Activated T-cell treated with anti-CD3 and anti-CD28 coated beads, Interleukin-2, amount 50 U/mL, for 4 hours (primary cell): ENCODE results near the gene SRL. TPM values are rescaled to one million over a fixed set of nuclear protein-coding genes. Genes with fewer than 3 reads are reported as not detected.
"Not testable (repeated sequence)": the region's sequence is repeated elsewhere in the genome, so short reads cannot be mapped to it uniquely, and the experiment has no call there.

Experiments
- ATAC-seq, 2 donors: fragments of 200-7000 bp; cut with Tn5 transposase; one replicate each; pipeline ENCODE4 v1.10.0; 2021
- DNase-seq: peaks from one replicate; pipeline ENCODE4 v3.0.0-alpha.2; 2020
- H3K27me3 Mint-ChIP-seq: one replicate; pipeline ENCODE4 v1.8.0; 2021; ENCODE audit warnings: low read depth, mixed read lengths
- H3K36me3 Mint-ChIP-seq: one replicate; pipeline ENCODE4 v1.8.0; 2022; ENCODE audit warnings: mixed read lengths; ENCODE audit not compliant: insufficient read depth
- H3K4me1 Mint-ChIP-seq: one replicate; pipeline ENCODE4 v1.8.0; 2021; ENCODE audit warnings: low read depth, mixed read lengths
- H3K4me3 Mint-ChIP-seq: one replicate; pipeline ENCODE4 v1.8.0; 2021; ENCODE audit warnings: mild to moderate bottlenecking, moderate library complexity, mixed read lengths
- H3K9me3 Mint-ChIP-seq: one replicate; pipeline ENCODE4 v1.8.0; 2021; ENCODE audit warnings: mixed read lengths
- total RNA-seq, 3 donors: library from RNA; stranded (reverse); gene quantifications; one replicate each; pipeline ENCODE4 v1.2.1, GENCODE V29; 2021

Gene SRL
- total RNA-seq, 3 donors from 2014 or later, result 0.05 TPM; not detected in 2

- no peak for DNase-seq
- no peaks in the 10 kb centered on the region for H3K9me3 Mint-ChIP-seq
- H3K27me3 Mint-ChIP-seq, result no peaks in the 10 kb centered on the region
- no peak overlapping the region for H3K4me3 Mint-ChIP-seq
- no peaks in the 10 kb centered on the region for H3K4me1 Mint-ChIP-seq
- no peak for ATAC-seq
- H3K36me3 Mint-ChIP-seq, result no peaks in the 10 kb centered on the region
These were observed 16.8 kb downstream of the SRL start for GRCh38 chr16:4225075-4225474.

GRCh38 chr16:4220358-4220757 lies 21.5 kb downstream of the SRL start:
- ATAC-seq, result no peak
- peaks cover 3% of the 10 kb centered on the region for H3K27me3 Mint-ChIP-seq

GRCh38 chr16:4218202-4218601 lies 23.7 kb downstream of the SRL start:
- Mint-ChIP-seq H3K27me3 (peaks cover 3% of the 10 kb centered on the region), H3K4me1 (no peaks in the 10 kb centered on the region), H3K4me3 (no peak overlapping the region), H3K36me3 (no peaks in the 10 kb centered on the region), H3K9me3 (no peaks in the 10 kb centered on the region)
- DNase-seq (no peak), ATAC-seq (no peak)

More at GRCh38 chr16:4220358-4220757, 21.5 kb downstream of the SRL start:
- no peaks in the 10 kb centered on the region for H3K9me3 Mint-ChIP-seq
- no peak for DNase-seq
- no peak overlapping the region for H3K4me3 Mint-ChIP-seq
- no peaks in the 10 kb centered on the region for H3K36me3 Mint-ChIP-seq
- H3K4me1 Mint-ChIP-seq, result no peaks in the 10 kb centered on the region

GRCh38 chr16:4217204-4218131 lies 24.4 kb downstream of the SRL start:
- Mint-ChIP-seq H3K4me1 (no peaks in the 10 kb centered on the region), H3K36me3 (no peaks in the 10 kb centered on the region), H3K4me3 (no peak overlapping the region), H3K27me3 (peaks cover 3% of the 10 kb centered on the region), H3K9me3 (no peaks in the 10 kb centered on the region)
- no peak for ATAC-seq
- no peak for DNase-seq

- H3K9me3 Mint-ChIP-seq, result no peaks in the 10 kb centered on the region
- H3K4me1 Mint-ChIP-seq, result no peaks in the 10 kb centered on the region
- H3K4me3 Mint-ChIP-seq, result no peak overlapping the region
- H3K27me3 Mint-ChIP-seq, result peaks cover 3% of the 10 kb centered on the region
- DNase-seq (no peak), ATAC-seq (no peak)
- H3K36me3 Mint-ChIP-seq, result no peaks in the 10 kb centered on the region
These were observed 25.3 kb downstream of the SRL start for GRCh38 chr16:4216596-4216995.

GRCh38 chr16:4215106-4215505 lies 26.8 kb downstream of the SRL start:
- H3K36me3 Mint-ChIP-seq, result no peaks in the 10 kb centered on the region
- H3K9me3 Mint-ChIP-seq, result no peaks in the 10 kb centered on the region
- no peaks in the 10 kb centered on the region for H3K4me1 Mint-ChIP-seq
- peaks cover 3% of the 10 kb centered on the region for H3K27me3 Mint-ChIP-seq
- DNase-seq (no peak), ATAC-seq (no peak)
- H3K4me3 Mint-ChIP-seq, result no peak overlapping the region

GRCh38 chr16:4214215-4214621 lies 27.7 kb downstream of the SRL start:
- peaks cover 3% of the 10 kb centered on the region for H3K27me3 Mint-ChIP-seq
- DNase-seq (no peak), ATAC-seq (no peak)
- no peaks in the 10 kb centered on the region for H3K36me3 Mint-ChIP-seq
- H3K9me3 Mint-ChIP-seq, result no peaks in the 10 kb centered on the region
- H3K4me1 Mint-ChIP-seq, result no peaks in the 10 kb centered on the region
- H3K4me3 Mint-ChIP-seq, result no peak overlapping the region

GRCh38 chr16:4213737-4214136 lies 28.1 kb downstream of the SRL start:
- peaks cover 3% of the 10 kb centered on the region for H3K27me3 Mint-ChIP-seq
- H3K36me3 Mint-ChIP-seq, result no peaks in the 10 kb centered on the region
- DNase-seq (no peak), ATAC-seq (no peak)
- no peak overlapping the region for H3K4me3 Mint-ChIP-seq
- no peaks in the 10 kb centered on the region for H3K9me3 Mint-ChIP-seq
- no peaks in the 10 kb centered on the region for H3K4me1 Mint-ChIP-seq

- no peaks in the 10 kb centered on the region for H3K36me3 Mint-ChIP-seq
- no peaks in the 10 kb centered on the region for H3K9me3 Mint-ChIP-seq
- H3K4me3 Mint-ChIP-seq, result no peak overlapping the region
- DNase-seq, result no peak
- H3K27me3 Mint-ChIP-seq, result peaks cover 3% of the 10 kb centered on the region
- ATAC-seq, result no peak
- peaks cover under 1% of the 10 kb centered on the region for H3K4me1 Mint-ChIP-seq
These were observed 29.0 kb downstream of the SRL start for GRCh38 chr16:4212934-4213296.

GRCh38 chr16:4212211-4212933 lies 29.5 kb downstream of the SRL start:
- Mint-ChIP-seq H3K9me3 (no peaks in the 10 kb centered on the region), H3K36me3 (no peaks in the 10 kb centered on the region), H3K4me1 (peaks cover 3% of the 10 kb centered on the region), H3K4me3 (no peak overlapping the region), H3K27me3 (peaks cover 3% of the 10 kb centered on the region)
- DNase-seq (no peak), ATAC-seq (no peak)

GRCh38 chr16:4211445-4212210 lies 30.3 kb downstream of the SRL start:
- H3K36me3 Mint-ChIP-seq, DNase-seq, H3K9me3 Mint-ChIP-seq, ATAC-seq, H3K4me1 Mint-ChIP-seq, H3K27me3 Mint-ChIP-seq, H3K4me3 Mint-ChIP-seq: not testable (repeated sequence)

GRCh38 chr16:4209666-4210065 lies 32.2 kb downstream of the SRL start:
- Mint-ChIP-seq H3K9me3 (no peaks in the 10 kb centered on the region), H3K36me3 (no peaks in the 10 kb centered on the region), H3K27me3 (no peaks in the 10 kb centered on the region), H3K4me1 (peaks cover 8% of the 10 kb centered on the region), H3K4me3 (no peak overlapping the region)
- DNase-seq (no peak), ATAC-seq (no peak)

GRCh38 chr16:4208341-4208751 lies 33.5 kb downstream of the SRL start:
- ATAC-seq (no peak), DNase-seq (no peak)
- no peaks in the 10 kb centered on the region for H3K9me3 Mint-ChIP-seq
- no peak overlapping the region for H3K4me3 Mint-ChIP-seq
- H3K36me3 Mint-ChIP-seq, result no peaks in the 10 kb centered on the region
- no peaks in the 10 kb centered on the region for H3K27me3 Mint-ChIP-seq
- H3K4me1 Mint-ChIP-seq, result peaks cover 8% of the 10 kb centered on the region

- Mint-ChIP-seq H3K36me3 (no peaks in the 10 kb centered on the region), H3K9me3 (no peaks in the 10 kb centered on the region), H3K27me3 (no peaks in the 10 kb centered on the region), H3K4me3 (no peak overlapping the region), H3K4me1 (peaks cover 8% of the 10 kb centered on the region)
- ATAC-seq, result no peak
- no peak for DNase-seq
These were observed 34.1 kb downstream of the SRL start for GRCh38 chr16:4207683-4208340.
